Endothelial cell of umbilical vein (primary cell): Measurements from ENCODE around the gene MYOF.

Experiments
- EZH2 ChIP-seq: IDR thresholded peaks from 2 replicates; pipeline ENCODE4 v1.6.1; 2012; ENCODE audit warnings: borderline replicate concordance, low read depth, mild to moderate bottlenecking, moderate library complexity, low read length, inconsistent platforms; ENCODE audit not compliant: severe bottlenecking
- FOS ChIP-seq: IDR thresholded peaks from 2 replicates; pipeline ENCODE4 v1.6.1; 2011; ENCODE audit warnings: mild to moderate bottlenecking, low read length, moderate library complexity, borderline replicate concordance; ENCODE audit not compliant: insufficient read depth
- GATA2 ChIP-seq: IDR thresholded peaks from 2 replicates; pipeline ENCODE4 v1.7.0; 2011; ENCODE audit warnings: low read depth, mild to moderate bottlenecking, moderate library complexity, mixed read lengths, low read length; ENCODE audit not compliant: insufficient read length, insufficient read depth
- JUN ChIP-seq: IDR thresholded peaks from 2 replicates; pipeline ENCODE4 v1.6.1; 2011; ENCODE audit warnings: borderline replicate concordance, low read depth; ENCODE audit not compliant: insufficient read length, insufficient read depth
- MYC ChIP-seq: IDR thresholded peaks from one replicate; pipeline ENCODE4 v1.6.1; 2011; ENCODE audit warnings: mild to moderate bottlenecking, low read depth, low read length
- POLR2A ChIP-seq: IDR thresholded peaks from 2 replicates; pipeline ENCODE4 v1.6.1; 2012; ENCODE audit warnings: low read depth, mild to moderate bottlenecking, control low read depth, low read length
- POLR2AphosphoS5 ChIP-seq: IDR thresholded peaks from 2 replicates; pipeline ENCODE4 v1.6.1; 2012; ENCODE audit warnings: low read depth, mild to moderate bottlenecking, control low read depth, low read length, moderate library complexity; ENCODE audit not compliant: insufficient read depth
- TF ChIP-seq, protein P1 (sequence below), 2 donors: IDR thresholded peaks; 1 replicate in 1 of 2; 2 replicates in 1 of 2; pipeline ENCODE4 v1.5.1; 2011; ENCODE audit warnings: low read length in 2 of 2, mild to moderate bottlenecking in 2 of 2, moderate library complexity in 2 of 2, control low read depth in 1 of 2, inconsistent platforms in 1 of 2, low read depth in 1 of 2; ENCODE audit not compliant: insufficient read depth in 1 of 2; ENCODE audit errors: extremely low read depth in 1 of 2
- TF ChIP-seq, protein P2 (sequence below): IDR thresholded peaks from 2 replicates; pipeline ENCODE4 v1.6.1; 2011; ENCODE audit not compliant: insufficient read depth, insufficient read length

DNA sequence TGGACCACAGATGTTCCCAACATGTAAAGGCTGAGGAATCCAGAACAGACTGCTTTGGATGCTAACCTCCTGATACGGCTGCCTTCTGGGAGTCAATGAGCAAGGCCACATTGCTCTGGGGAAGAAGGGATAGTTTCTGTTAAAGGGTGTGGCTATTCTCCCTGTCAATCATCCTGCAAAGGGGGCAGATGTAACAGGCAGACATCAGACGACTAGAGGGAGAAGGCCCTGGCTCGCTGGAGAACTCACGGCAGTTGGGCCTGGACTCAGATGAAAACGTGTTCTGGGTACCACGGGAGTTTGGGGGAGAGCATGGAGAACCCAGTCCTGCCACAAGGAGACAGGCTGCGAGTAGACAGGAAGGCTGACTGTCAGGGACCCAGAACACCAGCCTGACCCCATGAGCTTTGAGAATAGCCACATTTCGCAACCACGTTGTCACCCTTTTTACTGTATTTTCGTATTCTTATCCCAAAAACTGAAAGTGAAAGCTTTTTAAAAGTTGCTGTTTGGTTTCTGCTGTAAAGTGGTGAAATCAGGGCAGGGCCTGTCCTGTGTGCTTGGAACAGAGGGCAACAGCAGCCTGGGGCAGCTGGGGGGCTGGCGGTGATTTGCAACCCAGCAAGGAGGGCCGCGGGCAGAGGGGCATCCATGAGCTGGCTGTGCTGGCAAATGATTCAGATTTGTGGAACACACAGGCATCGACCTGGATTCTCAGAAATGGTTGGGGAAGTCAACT is 95.3 kb downstream of the MYOF start:
- TF ChIP-seq, protein P1, sequence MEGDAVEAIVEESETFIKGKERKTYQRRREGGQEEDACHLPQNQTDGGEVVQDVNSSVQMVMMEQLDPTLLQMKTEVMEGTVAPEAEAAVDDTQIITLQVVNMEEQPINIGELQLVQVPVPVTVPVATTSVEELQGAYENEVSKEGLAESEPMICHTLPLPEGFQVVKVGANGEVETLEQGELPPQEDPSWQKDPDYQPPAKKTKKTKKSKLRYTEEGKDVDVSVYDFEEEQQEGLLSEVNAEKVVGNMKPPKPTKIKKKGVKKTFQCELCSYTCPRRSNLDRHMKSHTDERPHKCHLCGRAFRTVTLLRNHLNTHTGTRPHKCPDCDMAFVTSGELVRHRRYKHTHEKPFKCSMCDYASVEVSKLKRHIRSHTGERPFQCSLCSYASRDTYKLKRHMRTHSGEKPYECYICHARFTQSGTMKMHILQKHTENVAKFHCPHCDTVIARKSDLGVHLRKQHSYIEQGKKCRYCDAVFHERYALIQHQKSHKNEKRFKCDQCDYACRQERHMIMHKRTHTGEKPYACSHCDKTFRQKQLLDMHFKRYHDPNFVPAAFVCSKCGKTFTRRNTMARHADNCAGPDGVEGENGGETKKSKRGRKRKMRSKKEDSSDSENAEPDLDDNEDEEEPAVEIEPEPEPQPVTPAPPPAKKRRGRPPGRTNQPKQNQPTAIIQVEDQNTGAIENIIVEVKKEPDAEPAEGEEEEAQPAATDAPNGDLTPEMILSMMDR (IDR thresholded peaks at IDR 0.05; ENCODE audit: extremely low read depth in 1 of 2, insufficient read depth in 1 of 2, low read depth in 1 of 2, low read length in 2 of 2) = no peak
- TF ChIP-seq POLR2A = no peak
- no peak for TF ChIP-seq POLR2AphosphoS5
- TF ChIP-seq, protein P2, sequence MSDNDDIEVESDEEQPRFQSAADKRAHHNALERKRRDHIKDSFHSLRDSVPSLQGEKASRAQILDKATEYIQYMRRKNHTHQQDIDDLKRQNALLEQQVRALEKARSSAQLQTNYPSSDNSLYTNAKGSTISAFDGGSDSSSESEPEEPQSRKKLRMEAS = no peak
- TF ChIP-seq FOS = no peak
- no peak for TF ChIP-seq EZH2
- no peak for TF ChIP-seq GATA2
- TF ChIP-seq JUN = no peak
- TF ChIP-seq MYC = no peak
